GM12874 (cell line): ENCODE measurements around the gene MROH7.

Experiments used
- CTCF ChIP-seq: IDR thresholded peaks from 2 replicates; pipeline ENCODE4 v1.5.1; 2011; ENCODE audit warnings: low read depth, mild to moderate bottlenecking, control low read depth, low read length, moderate library complexity; ENCODE audit not compliant: insufficient read depth

MROH7 gene

DNA sequence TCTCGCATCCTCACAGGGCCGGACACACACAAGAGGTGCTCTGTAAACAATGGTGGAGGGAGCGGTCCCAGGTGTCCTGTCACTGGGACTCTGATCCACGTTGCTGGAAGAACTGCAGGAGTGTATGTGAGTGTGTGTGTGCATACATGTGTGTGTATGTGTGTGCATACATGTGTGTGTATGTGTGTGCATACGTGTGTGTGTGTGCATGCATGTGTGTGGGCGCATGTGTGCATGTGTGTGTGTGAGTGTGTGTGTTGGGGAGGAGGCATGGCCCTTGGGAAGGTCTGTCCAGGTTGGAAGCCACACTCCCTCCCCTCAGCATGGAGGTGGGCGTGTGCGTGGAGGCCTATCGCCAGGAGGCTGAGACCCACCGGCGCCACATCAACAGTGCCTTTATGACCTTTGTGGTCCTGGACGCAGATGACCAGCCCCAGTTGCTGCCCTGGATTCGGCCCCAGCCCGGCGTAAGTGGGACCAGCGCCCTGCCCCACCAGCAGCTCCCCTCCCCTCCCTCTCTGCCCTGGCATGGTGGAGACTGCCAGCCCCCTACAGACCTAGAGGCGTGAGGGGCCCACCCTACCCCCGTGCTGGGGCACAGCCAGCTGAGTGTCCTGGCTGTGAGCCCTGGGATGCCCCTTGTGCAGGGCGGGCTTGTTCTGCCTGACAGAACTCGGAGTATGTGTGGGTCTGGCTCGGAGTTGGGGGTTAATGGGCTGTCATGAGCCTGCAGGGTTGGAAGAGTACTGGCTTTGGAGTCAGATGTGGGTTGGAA is 40.5 kb upstream of the MROH7 start:
- TF ChIP-seq CTCF: no peak

GRCh38 chr1:54601730-54602129 is 39.9 kb upstream of the MROH7 start:
- no peak for TF ChIP-seq CTCF

- TF ChIP-seq CTCF: no peak
Measured at GRCh38 chr1:54602554-54602953, 39.0 kb upstream of the MROH7 start.

- TF ChIP-seq CTCF: no peak
Measured at GRCh38 chr1:54603241-54603640, 38.3 kb upstream of the MROH7 start.

- no peak for TF ChIP-seq CTCF
Measured at GRCh38 chr1:54604051-54604450, 37.5 kb upstream of the MROH7 start.

GRCh38 chr1:54604572-54605370 is 36.8 kb upstream of the MROH7 start:
- TF ChIP-seq CTCF: no peak

DNA sequence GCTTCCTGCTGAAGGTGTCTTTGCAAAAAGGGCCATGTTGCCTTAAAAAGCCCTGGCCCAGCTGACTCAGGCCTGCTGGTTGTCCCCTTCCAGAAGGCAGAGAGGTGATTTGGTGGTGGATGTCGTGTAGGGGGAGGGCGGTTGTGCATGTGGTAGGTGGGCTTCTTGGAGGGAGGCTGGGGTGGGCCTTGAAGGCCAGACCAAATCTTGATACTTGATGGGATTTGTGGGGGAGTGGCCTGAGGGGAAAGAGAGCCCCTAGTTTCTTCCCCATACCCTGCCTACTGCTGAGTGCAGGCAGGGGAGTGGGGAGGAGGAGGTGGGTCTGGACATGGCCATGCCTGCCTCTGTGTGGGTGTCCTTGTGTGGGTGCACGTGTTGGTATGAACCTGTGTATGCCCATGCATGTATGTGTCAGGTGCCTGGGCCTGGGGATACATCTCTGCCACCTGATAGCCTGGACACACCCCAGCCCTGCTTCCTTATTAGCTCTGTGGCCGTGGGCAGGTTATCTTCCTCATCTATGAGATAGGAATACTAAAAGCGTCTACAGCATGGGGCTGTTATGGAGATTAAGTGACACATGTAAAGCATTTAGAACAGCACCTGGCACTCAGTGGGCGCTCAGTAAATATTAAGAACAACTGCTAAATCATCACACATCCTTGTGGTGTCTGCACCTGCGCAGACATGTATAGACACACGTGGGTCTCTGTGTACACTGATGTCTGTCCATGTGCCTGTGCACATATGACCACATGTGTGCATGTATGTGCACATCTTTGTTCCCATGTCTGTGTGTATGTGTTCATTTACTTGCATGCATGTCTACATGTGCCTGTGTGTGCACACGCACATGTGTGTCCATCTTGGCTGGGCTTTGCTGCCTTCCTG is 35.2 kb upstream of the MROH7 start:
- no peak for TF ChIP-seq CTCF
